Activated CD4-positive, alpha-beta T cell treated with anti-CD3 and anti-CD28 coated beads, Interleukin-2, amount 50 U/mL, for 48 hours (primary cell): Measurements from ENCODE around the gene ANKRD10.
A peak's percentile ranks its signal among the peaks of the same experiment; 100 is the strongest.

Source experiments
- DNase-seq, 2 experiments: peaks; one replicate each; pipeline ENCODE4 v3.0.0-alpha.2; 2020

Gene ANKRD10

DNA sequence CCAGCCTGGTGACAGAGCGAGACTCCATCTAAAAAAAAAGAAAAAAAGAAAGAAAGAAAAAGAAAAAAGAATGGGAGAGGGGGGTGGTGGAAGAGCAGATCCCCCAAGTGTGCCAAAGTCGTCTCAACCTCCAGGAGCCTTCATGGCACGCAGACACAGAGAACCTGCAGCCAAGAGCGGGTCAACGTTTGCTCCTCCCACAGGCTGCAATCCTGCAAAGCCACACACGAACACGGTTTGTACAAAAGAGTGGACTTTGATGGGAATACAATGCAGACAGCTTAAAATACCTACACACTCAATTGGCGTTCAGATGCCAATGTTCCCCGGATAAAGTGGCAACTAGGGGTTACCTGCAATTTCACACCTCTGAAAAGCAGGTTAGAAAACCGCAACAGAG is 29.4 kb downstream of the ANKRD10 start:
- DNase-seq: no peak

DNA sequence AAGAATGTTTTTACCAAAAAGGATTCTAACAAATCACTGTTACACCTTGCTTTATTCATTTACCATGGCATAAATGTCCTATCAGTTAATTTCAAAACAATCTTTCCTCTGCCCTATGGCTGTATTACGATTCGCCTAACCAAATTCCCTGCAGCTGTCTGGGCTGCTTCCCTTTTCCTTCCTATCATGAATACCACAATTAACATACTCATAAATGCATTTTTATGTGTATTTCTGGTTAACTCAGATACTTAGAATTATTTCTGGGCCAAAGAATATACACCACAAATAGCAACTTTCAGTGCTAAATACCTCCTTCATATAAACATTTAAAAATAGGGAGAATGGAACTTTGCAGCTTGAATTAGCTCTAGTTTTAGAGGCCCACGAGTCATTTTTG is 30.4 kb downstream of the ANKRD10 start:
- no peak for DNase-seq

DNA sequence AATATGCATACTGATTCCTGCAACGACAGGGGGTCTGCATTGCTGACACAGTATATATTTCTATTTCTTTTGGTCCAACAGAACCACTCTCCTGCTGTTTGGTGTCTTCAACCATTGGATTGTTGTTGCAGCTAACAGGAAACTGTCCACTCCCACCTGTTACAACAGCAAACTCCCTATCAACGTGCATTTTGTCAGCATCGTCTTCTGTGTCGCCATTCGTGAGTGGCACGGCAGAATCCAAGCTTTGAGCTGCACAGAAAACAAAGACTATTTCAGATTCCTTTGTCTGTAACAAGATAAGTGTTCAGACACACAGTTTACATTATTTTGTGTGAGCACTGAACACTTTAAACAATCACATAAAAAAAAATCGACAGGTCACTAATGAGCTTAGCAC is 31.3 kb downstream of the ANKRD10 start:
- DNase-seq: no peak

DNA sequence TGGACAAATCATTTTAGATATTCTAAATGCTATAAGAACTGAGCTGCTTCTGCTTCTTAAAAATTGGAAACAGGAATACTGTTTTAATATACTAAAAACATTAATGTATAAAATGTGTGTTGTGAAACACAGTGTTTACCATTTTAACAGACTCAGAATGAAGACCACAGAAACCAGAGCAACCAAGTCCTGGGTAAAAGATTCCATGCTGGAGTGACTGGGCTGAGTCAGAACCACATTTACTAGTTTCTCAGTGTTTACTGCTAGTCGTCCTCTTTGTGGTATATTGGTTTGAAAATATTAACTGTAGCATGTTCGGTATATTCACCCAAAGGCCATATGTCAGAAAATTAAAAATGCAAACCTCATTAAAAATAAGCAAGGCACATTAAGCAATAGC is 31.9 kb downstream of the ANKRD10 start:
- no peak for DNase-seq

DNA sequence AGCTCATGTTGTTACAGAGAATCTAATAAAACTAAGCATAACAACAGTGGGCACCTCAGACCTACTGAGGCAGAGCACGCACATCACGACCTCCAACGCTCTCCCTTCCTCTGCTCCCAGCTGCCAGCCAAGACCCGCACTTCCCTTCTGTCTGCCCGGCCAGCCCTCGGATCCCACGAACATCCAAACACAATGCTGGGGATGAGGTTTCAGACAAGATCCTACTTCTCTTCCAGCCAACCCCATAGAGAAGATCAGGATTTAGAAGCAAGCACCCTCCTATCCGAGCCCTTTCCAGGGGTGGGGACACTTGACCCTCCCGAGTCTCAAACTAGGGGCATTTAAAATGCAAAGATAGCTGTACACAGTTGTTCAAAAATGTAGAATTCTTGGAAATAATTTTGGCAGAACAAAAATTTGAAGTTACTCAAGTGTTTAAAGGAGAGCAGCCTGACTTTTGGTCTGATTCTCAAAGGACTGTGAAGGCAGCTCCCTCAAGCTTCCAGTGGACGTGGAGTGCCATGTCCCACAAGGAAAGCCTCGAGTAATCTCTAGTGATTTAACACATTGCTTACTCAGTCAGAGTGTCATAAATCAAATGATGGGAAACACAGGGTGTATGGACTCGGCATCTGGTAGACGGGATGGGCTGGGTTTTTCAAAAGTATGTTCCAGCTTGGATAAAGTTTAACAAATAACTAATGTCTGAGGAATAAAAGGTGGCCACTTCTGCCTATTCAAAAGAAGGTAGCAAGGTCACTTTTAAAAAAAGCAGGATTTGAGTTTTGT is 32.8 kb downstream of the ANKRD10 start:
- DNase-seq: no peak

DNA sequence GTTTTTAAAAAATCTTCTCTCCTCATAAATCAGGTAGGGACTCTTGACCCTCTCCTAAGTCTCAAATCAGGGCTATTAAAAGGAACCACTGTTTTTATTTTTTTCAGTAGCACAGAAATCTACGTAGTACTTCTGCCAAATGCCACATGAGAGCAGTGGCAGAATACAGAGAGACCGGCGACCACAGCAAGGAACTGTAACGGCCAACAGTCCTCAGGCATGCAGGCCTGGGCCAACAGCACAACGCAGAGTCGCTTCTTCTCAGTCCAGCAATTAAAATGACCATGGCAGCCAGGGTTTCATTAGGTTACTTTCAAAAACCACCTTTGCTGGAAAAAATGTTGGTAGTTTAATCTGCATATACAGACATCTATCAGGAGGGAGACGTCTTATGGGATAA is 34.2 kb downstream of the ANKRD10 start:
- no peak for DNase-seq

DNA sequence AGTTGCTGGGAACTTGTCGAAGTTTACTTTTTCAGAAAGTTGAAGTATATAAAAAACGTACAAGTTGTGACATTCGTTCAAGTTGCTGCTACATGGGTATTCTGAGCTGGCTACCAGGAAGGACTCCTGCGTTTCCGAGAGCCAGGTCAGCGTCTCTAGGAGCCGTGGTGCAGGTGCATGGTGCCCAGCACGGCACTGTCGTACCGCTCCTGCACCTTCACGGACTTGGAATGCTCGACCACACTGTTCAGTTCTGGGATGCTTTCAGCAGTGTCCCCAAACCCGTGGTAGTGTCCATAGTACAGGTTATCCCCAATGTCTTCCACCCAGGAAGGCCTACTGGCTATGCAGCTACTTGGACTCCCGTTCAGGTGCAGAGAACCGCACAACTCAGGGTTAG is 35.4 kb downstream of the ANKRD10 start:
- DNase-seq: no peak

DNA sequence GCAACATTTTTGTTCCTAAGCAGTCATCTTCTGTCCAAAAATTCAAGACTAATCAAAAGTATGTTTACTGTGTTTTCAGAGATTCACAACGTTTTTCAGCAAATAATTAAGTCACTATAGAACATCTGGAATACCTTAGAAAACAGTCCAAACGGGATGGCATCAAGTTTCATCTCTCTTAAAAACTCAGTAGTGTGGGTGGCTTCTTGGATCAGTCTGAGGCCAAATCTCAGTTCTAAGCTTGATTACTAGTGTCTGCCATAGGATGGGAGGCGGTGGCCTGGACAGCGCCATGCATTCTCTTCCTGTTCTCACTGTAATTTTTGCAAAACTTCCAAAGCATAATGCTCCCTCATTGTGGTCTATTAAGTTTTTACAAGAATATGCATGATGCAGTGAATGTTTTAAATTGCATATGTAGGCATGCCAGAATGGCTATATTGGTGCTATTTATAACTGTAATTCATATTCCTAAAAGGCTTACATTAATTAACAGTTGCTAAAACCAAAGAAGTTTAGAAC is 37.1 kb downstream of the ANKRD10 start:
- no peak for DNase-seq

DNA sequence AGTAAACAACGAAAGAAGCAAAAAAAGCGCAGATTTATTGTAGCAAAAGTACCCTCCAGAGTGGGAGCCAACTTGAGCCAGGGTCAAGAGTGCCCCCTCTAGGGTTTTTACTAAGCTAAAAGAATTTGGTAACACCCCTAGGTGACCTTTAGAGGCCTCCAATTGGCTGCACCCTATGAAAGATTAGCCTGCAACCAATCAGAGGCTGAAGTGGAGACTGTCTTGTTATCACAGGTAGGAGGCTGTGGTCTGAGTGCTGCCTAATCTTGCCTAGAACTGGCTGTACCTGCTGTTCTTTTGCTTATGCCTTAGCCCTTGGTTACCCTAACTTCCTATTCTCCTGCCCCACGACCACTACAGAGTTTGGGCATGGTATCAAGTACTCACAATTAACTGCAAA is 38.3 kb downstream of the ANKRD10 start:
- DNase-seq: no peak

DNA sequence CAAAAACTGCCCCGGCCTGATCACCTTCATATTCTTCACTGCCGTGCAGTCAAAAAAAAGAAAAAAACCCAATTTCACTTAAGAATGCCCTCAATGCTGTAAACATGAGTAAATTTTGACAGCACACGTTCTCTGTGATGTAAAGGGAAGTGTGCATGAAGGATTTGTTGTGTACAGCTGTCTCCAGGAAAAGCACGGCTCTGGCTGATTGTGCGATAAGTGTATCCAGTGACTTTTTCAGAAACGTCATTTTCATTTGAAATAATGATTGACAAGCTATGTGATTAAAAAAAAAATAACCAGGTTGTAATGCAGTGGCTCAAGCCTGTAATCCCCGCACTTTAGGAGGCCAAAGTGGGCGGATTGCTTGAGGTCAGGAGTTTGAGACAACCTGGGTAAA is 39.6 kb downstream of the ANKRD10 start:
- no peak for DNase-seq

DNA sequence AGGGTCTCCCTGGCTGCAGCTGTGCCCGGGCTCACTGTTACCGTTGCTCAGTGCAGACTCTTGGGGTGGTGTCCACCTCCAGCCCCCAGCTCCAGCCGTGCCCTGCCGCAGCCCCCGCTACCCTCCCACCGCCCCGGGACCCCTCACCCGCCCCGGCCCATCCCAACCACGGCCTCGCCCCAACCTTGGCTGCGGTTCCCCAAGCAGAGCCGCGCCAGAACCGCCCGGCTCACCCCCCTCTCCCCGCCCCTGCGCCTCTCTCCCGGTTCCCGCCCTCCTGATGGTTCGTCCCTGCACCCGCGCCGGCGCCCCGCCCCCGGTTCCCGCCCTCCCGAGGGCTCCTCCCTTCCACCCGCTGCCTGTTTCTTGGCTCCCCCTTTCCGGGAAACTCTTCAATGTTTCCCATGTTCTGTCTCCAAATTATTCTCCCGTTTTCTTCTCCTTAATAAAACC is 40.3 kb downstream of the ANKRD10 start:
- DNase-seq: peak; percentile 78 to 82

DNA sequence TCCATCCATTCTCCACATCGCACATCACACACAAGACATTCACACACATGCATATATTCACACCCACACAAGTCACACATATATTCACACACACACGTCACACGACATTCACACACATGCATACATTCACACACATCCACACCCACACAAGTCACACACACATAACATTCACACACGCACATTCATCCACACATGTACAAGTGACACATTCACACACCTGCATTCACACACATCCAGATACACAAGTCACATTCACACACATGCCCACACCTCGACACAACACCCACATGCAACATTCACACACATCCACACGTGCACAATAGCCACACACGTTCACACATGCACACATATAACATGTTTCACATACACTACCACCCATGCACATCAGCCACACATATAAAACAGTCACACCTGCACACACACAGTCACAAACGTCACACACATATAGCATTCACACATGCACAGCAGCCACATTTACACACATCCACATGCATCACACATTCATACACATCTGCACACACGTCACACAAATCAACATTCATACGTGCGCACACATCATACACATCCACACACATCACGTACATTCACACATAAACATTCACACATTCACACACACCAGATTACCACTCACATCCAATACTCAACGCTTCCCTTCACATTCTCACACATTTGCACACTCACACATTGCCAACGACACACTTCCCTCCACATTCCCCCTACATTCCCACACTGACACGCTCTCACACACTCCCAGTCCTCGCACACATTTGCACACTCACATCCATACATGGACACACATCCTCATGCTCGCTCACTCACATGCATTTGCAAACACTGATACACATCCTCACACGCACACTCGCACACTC is 41.0 kb downstream of the ANKRD10 start:
- no peak for DNase-seq

DNA sequence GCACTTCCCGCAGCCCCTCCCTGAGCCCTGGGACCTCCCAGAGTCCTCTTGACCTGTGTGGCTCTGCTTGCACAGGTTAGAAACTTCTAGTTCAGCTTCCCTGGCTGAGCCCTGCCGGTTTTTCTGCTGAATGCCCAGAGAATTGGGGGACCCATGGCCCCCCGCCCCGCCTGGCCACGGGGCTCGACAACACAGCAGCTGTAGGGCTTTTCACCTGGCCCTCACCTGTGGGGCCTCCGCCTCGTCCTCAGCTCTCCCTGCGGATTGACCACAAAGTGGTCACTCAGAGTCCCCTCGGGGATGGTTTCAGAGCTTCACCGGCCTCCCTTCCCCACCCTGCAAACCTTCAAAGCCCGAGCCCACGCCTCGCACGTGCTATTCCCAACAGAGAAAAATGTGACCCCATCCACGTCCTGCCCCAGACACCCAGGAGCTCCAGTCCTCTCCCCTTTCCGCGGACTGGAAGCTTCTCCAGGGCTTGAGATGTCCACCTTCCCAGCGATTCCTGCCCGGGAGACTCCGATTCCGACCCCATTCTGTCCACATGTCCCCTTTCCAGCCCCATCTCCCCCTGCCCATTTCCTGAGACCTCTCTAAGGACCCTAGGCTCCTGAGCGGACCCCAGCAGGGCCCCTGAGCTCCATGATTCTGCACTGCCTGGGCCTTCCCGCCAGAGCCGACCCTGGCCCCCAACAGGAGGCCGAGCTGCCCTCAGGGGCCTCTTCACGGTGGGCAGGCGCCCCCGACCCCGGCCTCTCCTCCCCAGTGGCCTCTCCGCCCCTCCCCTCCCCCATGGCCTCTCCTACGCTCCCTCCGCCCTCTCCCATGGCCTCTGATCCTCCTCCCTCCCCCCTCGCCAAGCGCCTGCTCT is 41.9 kb downstream of the ANKRD10 start:
- DNase-seq: no peak

DNA sequence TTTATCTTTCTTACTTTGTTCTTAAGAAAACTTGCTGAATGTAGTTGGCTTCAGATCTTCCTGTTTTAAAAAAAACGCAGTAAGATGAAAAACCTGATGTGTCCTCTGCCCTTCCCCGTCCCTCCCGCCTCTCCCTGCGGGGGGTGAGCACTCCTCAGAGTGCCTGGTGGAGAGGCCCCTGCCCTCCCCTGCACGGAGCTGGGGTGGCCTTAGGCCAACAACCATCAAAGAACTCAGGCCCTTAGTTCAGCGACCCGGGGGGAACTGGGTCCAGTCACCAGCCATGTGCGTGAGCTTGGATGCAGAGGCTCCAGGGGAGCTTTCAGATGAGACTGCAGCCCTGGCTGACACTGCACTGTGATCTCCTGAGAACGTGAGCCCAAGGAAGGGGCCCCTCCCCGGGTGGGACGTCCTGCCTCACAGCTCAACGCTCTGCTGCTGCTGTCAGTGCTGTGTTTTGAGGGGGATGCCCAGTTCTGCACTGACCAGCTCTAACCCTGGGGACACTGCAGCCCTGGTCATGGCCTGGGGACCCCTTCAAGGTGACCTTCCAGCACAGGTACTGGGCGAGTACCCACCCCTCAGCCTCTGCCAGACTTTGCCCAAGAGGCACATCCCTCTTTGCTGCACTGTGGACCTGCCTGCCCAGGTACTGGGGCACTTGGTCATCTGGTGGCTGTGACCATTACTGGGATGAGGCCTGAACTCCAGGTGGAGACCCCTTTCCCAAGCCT is 42.7 kb downstream of the ANKRD10 start:
- DNase-seq: no peak

DNA sequence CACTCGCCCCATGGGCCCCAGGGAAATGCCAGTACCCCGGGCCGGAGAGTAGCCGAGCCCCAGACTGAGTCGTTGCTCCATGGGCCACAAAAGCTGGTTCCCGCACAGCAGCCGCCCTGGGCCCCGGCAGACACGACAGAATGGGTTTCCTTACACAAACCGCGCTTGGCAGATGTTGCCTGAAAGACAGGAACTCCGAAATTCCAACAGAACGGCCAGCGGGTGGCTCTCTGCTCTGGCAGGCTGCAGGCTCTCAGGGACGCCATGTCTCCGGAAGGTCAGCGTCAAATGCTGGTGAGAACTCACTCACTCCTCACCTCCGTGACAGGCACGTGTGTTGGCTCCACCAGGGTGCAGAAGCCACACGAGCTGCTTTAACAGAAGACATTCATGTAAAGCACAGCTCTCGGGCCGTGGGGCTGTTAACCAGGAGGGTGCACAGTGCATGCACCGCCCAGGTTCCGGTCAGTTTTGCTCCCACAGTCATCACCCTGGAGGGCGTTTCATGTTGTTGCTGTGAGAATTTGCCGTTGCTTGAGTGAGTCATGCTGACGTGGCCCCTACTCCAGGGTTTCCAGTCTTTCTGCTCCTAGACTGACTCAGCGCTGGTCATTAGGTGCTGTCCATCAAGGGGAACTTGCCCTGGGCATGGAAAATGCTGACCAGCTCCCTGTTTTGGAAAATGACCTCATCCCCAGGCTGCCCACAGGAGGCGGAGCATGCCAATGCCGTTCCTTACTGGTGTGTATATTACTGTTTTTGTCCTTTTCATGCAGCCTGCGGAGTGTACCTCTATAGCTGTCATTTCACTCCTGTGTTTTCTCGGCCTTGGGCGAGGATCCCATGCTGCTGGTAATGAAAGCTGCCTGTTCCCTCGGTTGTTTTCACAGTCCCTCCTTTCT is 44.8 kb downstream of the ANKRD10 start:
- DNase-seq: peak; percentile 12 to 51

DNA sequence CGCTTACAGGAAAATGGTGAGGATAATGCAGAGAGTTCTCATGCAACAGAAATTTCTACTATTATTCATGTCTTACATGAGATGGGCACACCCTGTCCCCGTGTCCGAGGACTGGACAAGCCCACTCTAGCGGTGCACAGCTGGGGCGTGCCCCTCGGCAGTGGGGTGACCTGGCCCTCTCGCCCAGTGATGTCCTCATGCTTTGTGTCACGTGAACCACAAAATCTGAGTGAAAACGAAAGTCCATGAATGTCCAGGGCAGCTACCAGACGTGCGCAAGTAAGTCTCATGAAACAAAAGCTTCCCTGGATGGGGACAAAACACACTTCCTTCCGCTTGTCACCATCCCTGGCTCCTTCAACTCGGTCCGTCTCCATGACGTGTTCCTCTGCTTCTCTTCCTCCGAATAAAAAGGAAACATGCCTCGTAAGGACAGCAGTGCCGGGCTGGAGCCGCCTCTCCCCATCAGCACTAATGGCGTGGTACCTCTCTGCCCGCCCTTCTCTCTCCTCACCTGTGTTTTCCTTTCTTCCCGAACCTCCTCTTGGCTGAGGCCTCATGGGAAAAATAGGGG is 45.6 kb downstream of the ANKRD10 start:
- no peak for DNase-seq

DNA sequence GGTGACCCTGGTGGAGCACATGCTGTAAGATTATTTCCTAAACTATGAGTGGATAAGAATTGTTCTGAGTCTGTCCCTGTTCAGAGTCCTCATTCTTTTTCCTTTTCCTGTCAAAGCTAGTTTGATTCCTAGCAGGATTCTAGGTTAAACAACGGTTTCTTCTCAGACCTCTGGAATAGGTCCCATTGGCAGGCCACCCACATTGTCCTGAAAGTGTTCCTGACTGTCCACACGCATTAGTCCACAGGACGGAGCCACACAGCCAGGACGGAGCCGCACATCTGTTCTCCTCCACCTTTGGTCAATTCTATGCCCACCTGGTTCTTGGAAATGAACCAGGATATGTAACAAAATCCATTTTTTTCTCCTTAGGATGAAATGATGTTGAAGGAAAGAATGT is 46.1 kb downstream of the ANKRD10 start:
- DNase-seq: no peak

DNA sequence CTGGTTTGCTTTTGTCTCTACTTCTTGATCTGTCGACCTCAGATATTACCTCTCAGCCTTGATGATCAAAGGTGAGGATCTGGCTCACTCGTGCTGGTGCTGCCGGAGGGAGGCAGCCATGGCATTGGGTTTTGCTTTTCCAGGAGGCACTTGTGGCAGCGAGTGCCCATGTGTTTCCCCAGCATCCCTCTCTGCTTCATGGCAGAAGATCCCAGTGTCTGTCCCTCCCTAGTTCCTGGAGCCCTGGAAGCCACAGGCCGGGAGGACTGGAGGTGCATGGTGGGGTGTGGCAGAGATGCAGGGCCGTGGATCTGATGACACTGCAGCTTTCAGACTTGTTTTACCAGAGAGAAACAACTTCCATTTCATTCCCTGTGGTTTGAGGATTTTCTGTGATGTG is 47.5 kb downstream of the ANKRD10 start:
- no peak for DNase-seq

DNA sequence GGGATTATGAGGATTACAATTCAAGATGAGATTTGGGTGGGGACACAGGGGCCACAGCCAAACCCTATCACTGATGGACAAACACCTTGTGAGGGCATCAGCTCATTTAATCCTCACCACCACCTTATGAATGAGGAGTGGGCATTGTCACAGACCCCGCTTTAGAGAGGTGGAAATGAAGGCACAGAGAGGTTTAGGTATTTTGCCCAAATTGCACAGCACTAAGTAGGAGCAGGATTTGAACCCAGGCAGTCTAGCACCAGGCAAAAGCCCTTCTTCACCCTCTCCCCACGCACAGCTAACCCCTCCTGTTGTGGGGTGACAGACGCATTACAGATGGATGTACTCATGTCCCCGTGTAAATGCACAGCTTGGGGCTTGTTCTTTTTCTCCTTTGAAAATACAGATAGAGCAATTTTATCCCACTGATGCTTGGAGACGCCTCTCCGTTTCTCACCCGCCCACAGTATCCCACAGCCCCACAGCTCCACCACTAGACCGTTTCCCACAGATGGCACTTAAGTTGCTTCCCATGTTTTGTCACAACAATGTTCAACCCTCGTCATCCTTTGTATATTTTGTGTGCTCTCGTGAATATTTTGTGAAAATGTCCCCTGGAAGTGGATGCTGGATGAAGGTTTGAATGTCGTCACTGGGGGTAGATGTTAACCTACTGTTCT is 48.2 kb downstream of the ANKRD10 start:
- no peak for DNase-seq

DNA sequence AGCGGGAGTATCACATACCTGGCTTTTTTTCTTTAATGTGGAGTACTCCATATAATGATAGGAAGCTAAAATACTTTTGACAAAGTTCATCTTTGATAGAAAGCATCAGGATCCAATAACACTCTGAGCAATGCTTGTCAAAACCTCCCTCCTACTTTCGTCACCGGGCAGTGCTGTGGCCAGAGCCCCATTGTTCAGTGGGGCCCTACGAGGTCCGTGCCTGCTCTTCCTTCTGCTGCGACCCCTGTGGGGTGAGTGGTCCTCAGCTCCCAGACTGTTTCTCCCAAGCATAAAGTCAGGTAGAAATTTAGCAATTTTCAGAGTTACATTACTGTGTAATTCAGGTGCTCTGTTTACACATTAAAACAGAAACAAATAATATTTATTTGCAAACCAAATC is 51.2 kb downstream of the ANKRD10 start:
- DNase-seq: no peak
